HUES48 (cell line): ENCODE data around the gene LAMA1.

ENCODE experiments used
- H3K27ac ChIP-seq: one replicate; pipeline ENCODE4 v1.7.0; 2013; ENCODE audit warnings: low read depth, low read length, inconsistent platforms
- H3K27me3 ChIP-seq: 2 replicates; pipeline ENCODE4 v1.6.1; 2013; ENCODE audit warnings: mild to moderate bottlenecking, low read length; ENCODE audit not compliant: control insufficient read depth, insufficient read depth
- H3K36me3 ChIP-seq: 2 replicates; pipeline ENCODE4 v1.6.1; 2013; ENCODE audit warnings: low read length; ENCODE audit not compliant: control insufficient read depth, insufficient read depth
- H3K4me1 ChIP-seq: 2 replicates; pipeline ENCODE4 v1.6.1; 2013; ENCODE audit warnings: mild to moderate bottlenecking, low read length; ENCODE audit not compliant: control insufficient read depth, insufficient read depth
- H3K4me3 ChIP-seq: 2 replicates; pipeline ENCODE4 v1.5.1; 2013; ENCODE audit warnings: mild to moderate bottlenecking, low read depth, low read length
- H3K9ac ChIP-seq: 2 replicates; pipeline ENCODE4 v1.6.1; 2013; ENCODE audit warnings: mild to moderate bottlenecking, low read depth, low read length, moderate library complexity
- H3K9me3 ChIP-seq: 2 replicates; pipeline ENCODE4 v1.6.1; 2013; ENCODE audit warnings: low read length; ENCODE audit not compliant: control insufficient read depth, insufficient read depth

The LAMA1 gene

GRCh38 chr18:6994056-6994770, 123.4 kb downstream of the LAMA1 start:
- Histone ChIP-seq H3K36me3 (peaks cover 44% of the 10 kb centered on the region), H3K4me3 (no peak overlapping the region), H3K27ac (no peak overlapping the region), H3K4me1 (peaks cover 7% of the 10 kb centered on the region; the same call in 1 of the 2 replicates), H3K9me3 (no peaks in the 10 kb centered on the region), H3K27me3 (no peaks in the 10 kb centered on the region), H3K9ac (no peak overlapping the region)

GRCh38 chr18:6992761-6993160, 124.8 kb downstream of the LAMA1 start:
- Histone ChIP-seq H3K27ac (no peak overlapping the region), H3K9ac (no peak overlapping the region), H3K27me3 (no peaks in the 10 kb centered on the region), H3K4me1 (peaks cover 7% of the 10 kb centered on the region; the same call in 1 of the 2 replicates), H3K9me3 (no peaks in the 10 kb centered on the region), H3K36me3 (peaks cover 32% of the 10 kb centered on the region), H3K4me3 (no peak overlapping the region)

- no peak overlapping the region for H3K9ac ChIP-seq
- no peaks in the 10 kb centered on the region for H3K27me3 ChIP-seq
- H3K27ac ChIP-seq: no peak overlapping the region
- 0 out of 2 replicates have a peak, but pooled peaks cover 2% of the 10 kb centered on the region for H3K4me1 ChIP-seq
- H3K9me3 ChIP-seq: no peaks in the 10 kb centered on the region
- no peak overlapping the region for H3K4me3 ChIP-seq
- H3K36me3 ChIP-seq: peaks cover 24% of the 10 kb centered on the region
Measured at GRCh38 chr18:6983366-6983765, 134.2 kb downstream of the LAMA1 start.

GRCh38 chr18:6982398-6982797, 135.2 kb downstream of the LAMA1 start:
- peaks cover 33% of the 10 kb centered on the region for H3K36me3 ChIP-seq
- H3K4me1 ChIP-seq: 0 out of 2 replicates have a peak, but pooled peaks cover 2% of the 10 kb centered on the region
- H3K9ac ChIP-seq: no peak overlapping the region
- H3K27me3 ChIP-seq: no peaks in the 10 kb centered on the region
- no peak overlapping the region for H3K27ac ChIP-seq
- H3K4me3 ChIP-seq: no peak overlapping the region
- no peaks in the 10 kb centered on the region for H3K9me3 ChIP-seq

- no peak overlapping the region for H3K4me3 ChIP-seq
- peaks cover 42% of the 10 kb centered on the region for H3K36me3 ChIP-seq
- no peak overlapping the region for H3K27ac ChIP-seq
- 0 out of 2 replicates have a peak, but pooled peaks cover 2% of the 10 kb centered on the region for H3K4me1 ChIP-seq
- no peaks in the 10 kb centered on the region for H3K27me3 ChIP-seq
- H3K9me3 ChIP-seq: no peaks in the 10 kb centered on the region
- no peak overlapping the region for H3K9ac ChIP-seq
Measured at GRCh38 chr18:6980363-6980762, 137.2 kb downstream of the LAMA1 start.

GRCh38 chr18:6979954-6980353, 137.6 kb downstream of the LAMA1 start:
- Histone ChIP-seq H3K36me3 (peaks cover 42% of the 10 kb centered on the region), H3K9me3 (no peaks in the 10 kb centered on the region), H3K27ac (no peak overlapping the region), H3K4me1 (0 out of 2 replicates have a peak, but pooled peaks cover 2% of the 10 kb centered on the region), H3K4me3 (no peak overlapping the region), H3K27me3 (no peaks in the 10 kb centered on the region), H3K9ac (no peak overlapping the region)

- Histone ChIP-seq H3K27ac (no peak overlapping the region), H3K4me3 (no peak overlapping the region), H3K4me1 (no peaks in the 10 kb centered on the region), H3K9me3 (no peaks in the 10 kb centered on the region), H3K27me3 (no peaks in the 10 kb centered on the region), H3K9ac (no peak overlapping the region), H3K36me3 (peaks cover 36% of the 10 kb centered on the region)
Measured at GRCh38 chr18:6976935-6977334, 140.7 kb downstream of the LAMA1 start.

GRCh38 chr18:6975084-6975483, 142.5 kb downstream of the LAMA1 start:
- Histone ChIP-seq H3K9me3 (no peaks in the 10 kb centered on the region), H3K9ac (no peak overlapping the region), H3K4me3 (no peak overlapping the region), H3K27ac (no peak overlapping the region), H3K27me3 (no peaks in the 10 kb centered on the region), H3K4me1 (no peaks in the 10 kb centered on the region), H3K36me3 (peaks cover 44% of the 10 kb centered on the region)

- Histone ChIP-seq H3K9ac (no peak overlapping the region), H3K27ac (no peak overlapping the region), H3K9me3 (no peaks in the 10 kb centered on the region), H3K4me3 (no peak overlapping the region), H3K27me3 (no peaks in the 10 kb centered on the region), H3K36me3 (peaks cover 32% of the 10 kb centered on the region), H3K4me1 (no peaks in the 10 kb centered on the region)
Measured at GRCh38 chr18:6971823-6972478, 145.6 kb downstream of the LAMA1 start.

- peaks cover 69% of the 10 kb centered on the region for H3K36me3 ChIP-seq
- H3K9me3 ChIP-seq: 0 out of 2 replicates have a peak, but pooled peaks cover 4% of the 10 kb centered on the region
Measured at GRCh38 chr18:6963452-6964097, 154.0 kb downstream of the LAMA1 start.

More at GRCh38 chr18:6963452-6964097, 154.0 kb downstream of the LAMA1 start:
- H3K4me3 ChIP-seq: no peak overlapping the region
- H3K9ac ChIP-seq: no peak overlapping the region
- H3K27me3 ChIP-seq: no peaks in the 10 kb centered on the region
- no peak overlapping the region for H3K27ac ChIP-seq
- no peaks in the 10 kb centered on the region for H3K4me1 ChIP-seq
